T-helper 1 cell treated with Interleukin-12 subunit alpha and Interleukin-12 subunit beta and Interleukin-4 antibody, amounts not matched to agents 30 μg/mL and 1 μg/mL, for 36 hours (primary cell): Measurements from ENCODE around the gene PDSS2.
"Not testable (repeated sequence)": the region's sequence is repeated elsewhere in the genome, so short reads cannot be mapped to it uniquely, and the experiment has no call there.

Experiments used
- H3K27ac Mint-ChIP-seq: one replicate; pipeline ENCODE4 v1.8.0; 2021; ENCODE audit warnings: mild to moderate bottlenecking, mixed read lengths
- H3K27me3 Mint-ChIP-seq: one replicate; pipeline ENCODE4 v1.8.0; 2021; ENCODE audit warnings: low read depth, mixed read lengths
- H3K36me3 Mint-ChIP-seq: one replicate; pipeline ENCODE4 v1.8.0; 2021; ENCODE audit warnings: low read depth, mixed read lengths
- H3K4me1 Mint-ChIP-seq: one replicate; pipeline ENCODE4 v1.8.0; 2021; ENCODE audit warnings: low read depth, mixed read lengths
- H3K4me3 Mint-ChIP-seq: one replicate; pipeline ENCODE4 v1.8.0; 2021; ENCODE audit warnings: mild to moderate bottlenecking, moderate library complexity, mixed read lengths
- H3K9me3 Mint-ChIP-seq: one replicate; pipeline ENCODE4 v1.8.0; 2021; ENCODE audit warnings: mixed read lengths

PDSS2 gene

GRCh38 chr6:107488875-107489635 lies 29.7 kb upstream of the PDSS2 start:
- Mint-ChIP-seq H3K36me3 (no peaks in the 10 kb centered on the region), H3K27me3 (peaks cover 54% of the 10 kb centered on the region), H3K27ac (peak overlapping the region; percentile 41), H3K4me3 (peak overlapping the region; percentile 85), H3K4me1 (peaks cover 12% of the 10 kb centered on the region), H3K9me3 (no peaks in the 10 kb centered on the region)

GRCh38 chr6:107488174-107488874 lies 29.0 kb upstream of the PDSS2 start:
- Mint-ChIP-seq H3K36me3 (no peaks in the 10 kb centered on the region), H3K27me3 (peaks cover 59% of the 10 kb centered on the region), H3K4me1 (peaks cover 12% of the 10 kb centered on the region), H3K9me3 (no peaks in the 10 kb centered on the region), H3K4me3 (peak overlapping the region; percentile 85), H3K27ac (no peak overlapping the region)

- no peaks in the 10 kb centered on the region for H3K36me3 Mint-ChIP-seq
- no peak overlapping the region for H3K27ac Mint-ChIP-seq
- peaks cover 67% of the 10 kb centered on the region for H3K27me3 Mint-ChIP-seq
- no peaks in the 10 kb centered on the region for H3K9me3 Mint-ChIP-seq
- H3K4me3 Mint-ChIP-seq, result no peak overlapping the region
- peaks cover 5% of the 10 kb centered on the region for H3K4me1 Mint-ChIP-seq
These were observed 25.8 kb upstream of the PDSS2 start for GRCh38 chr6:107485157-107485556.

GRCh38 chr6:107479089-107479690 lies 19.8 kb upstream of the PDSS2 start:
- Mint-ChIP-seq H3K4me3 (no peak overlapping the region), H3K9me3 (no peaks in the 10 kb centered on the region), H3K4me1 (no peaks in the 10 kb centered on the region), H3K27ac (no peak overlapping the region), H3K27me3 (peaks cover 50% of the 10 kb centered on the region), H3K36me3 (no peaks in the 10 kb centered on the region)

GRCh38 chr6:107475826-107476225 lies 16.5 kb upstream of the PDSS2 start:
- H3K27ac Mint-ChIP-seq, H3K36me3 Mint-ChIP-seq, H3K4me3 Mint-ChIP-seq, H3K9me3 Mint-ChIP-seq, H3K4me1 Mint-ChIP-seq: not testable (repeated sequence)
- H3K27me3 Mint-ChIP-seq, result peaks cover 46% of the 10 kb centered on the region

- H3K27me3 Mint-ChIP-seq, result peaks cover 42% of the 10 kb centered on the region
- H3K27ac Mint-ChIP-seq, H3K36me3 Mint-ChIP-seq, H3K9me3 Mint-ChIP-seq, H3K4me3 Mint-ChIP-seq, H3K4me1 Mint-ChIP-seq: not testable (repeated sequence)
These were observed 16.0 kb upstream of the PDSS2 start for GRCh38 chr6:107475360-107475759.

- peaks cover 32% of the 10 kb centered on the region for H3K27me3 Mint-ChIP-seq
- no peak overlapping the region for H3K4me3 Mint-ChIP-seq
- H3K27ac Mint-ChIP-seq, result no peak overlapping the region
- H3K36me3 Mint-ChIP-seq, result no peaks in the 10 kb centered on the region
- H3K9me3 Mint-ChIP-seq, result no peaks in the 10 kb centered on the region
- no peaks in the 10 kb centered on the region for H3K4me1 Mint-ChIP-seq
These were observed 14.3 kb upstream of the PDSS2 start for GRCh38 chr6:107473660-107474059.

- peaks cover 44% of the 10 kb centered on the region for H3K27me3 Mint-ChIP-seq
- H3K4me3 Mint-ChIP-seq, result no peak overlapping the region
- no peaks in the 10 kb centered on the region for H3K36me3 Mint-ChIP-seq
- no peaks in the 10 kb centered on the region for H3K9me3 Mint-ChIP-seq
- H3K4me1 Mint-ChIP-seq, result no peaks in the 10 kb centered on the region
- H3K27ac Mint-ChIP-seq, result no peak overlapping the region
These were observed 11.0 kb upstream of the PDSS2 start for GRCh38 chr6:107470364-107470763.

GRCh38 chr6:107466062-107466461 lies 6.7 kb upstream of the PDSS2 start:
- Mint-ChIP-seq H3K9me3 (no peaks in the 10 kb centered on the region), H3K36me3 (no peaks in the 10 kb centered on the region), H3K4me1 (no peaks in the 10 kb centered on the region), H3K27me3 (peaks cover 21% of the 10 kb centered on the region), H3K4me3 (no peak overlapping the region), H3K27ac (no peak overlapping the region)

GRCh38 chr6:107460083-107460631 lies 793 bp upstream of the PDSS2 start:
- peak overlapping the region; percentile 74 for H3K27ac Mint-ChIP-seq
- H3K27me3 Mint-ChIP-seq, result no peaks in the 10 kb centered on the region
- peak overlapping the region; percentile 86 for H3K4me3 Mint-ChIP-seq
- peaks cover 18% of the 10 kb centered on the region for H3K4me1 Mint-ChIP-seq
- H3K36me3 Mint-ChIP-seq, result peaks cover 7% of the 10 kb centered on the region
- H3K9me3 Mint-ChIP-seq, result no peaks in the 10 kb centered on the region

- H3K36me3 Mint-ChIP-seq, result peaks cover 7% of the 10 kb centered on the region
- peak overlapping the region; percentile 74 for H3K27ac Mint-ChIP-seq
- no peaks in the 10 kb centered on the region for H3K27me3 Mint-ChIP-seq
- peaks cover 18% of the 10 kb centered on the region for H3K4me1 Mint-ChIP-seq
- H3K9me3 Mint-ChIP-seq, result no peaks in the 10 kb centered on the region
- H3K4me3 Mint-ChIP-seq, result peak overlapping the region; percentile 86
These were observed 587 bp downstream of the PDSS2 start for GRCh38 chr6:107458672-107459282.

- no peaks in the 10 kb centered on the region for H3K4me1 Mint-ChIP-seq
- H3K36me3 Mint-ChIP-seq, result peaks cover 29% of the 10 kb centered on the region
- no peak overlapping the region for H3K4me3 Mint-ChIP-seq
- H3K27ac Mint-ChIP-seq, result no peak overlapping the region
- no peaks in the 10 kb centered on the region for H3K27me3 Mint-ChIP-seq
- peaks cover 45% of the 10 kb centered on the region for H3K9me3 Mint-ChIP-seq
These were observed 10.6 kb downstream of the PDSS2 start for GRCh38 chr6:107448776-107449175.

- peaks cover 27% of the 10 kb centered on the region for H3K36me3 Mint-ChIP-seq
- no peaks in the 10 kb centered on the region for H3K4me1 Mint-ChIP-seq
These were observed 11.6 kb downstream of the PDSS2 start for GRCh38 chr6:107447663-107448216.

GRCh38 chr6:107444277-107444676 lies 15.1 kb downstream of the PDSS2 start:
- peaks cover 35% of the 10 kb centered on the region for H3K9me3 Mint-ChIP-seq
- no peaks in the 10 kb centered on the region for H3K27me3 Mint-ChIP-seq
- H3K36me3 Mint-ChIP-seq, result peaks cover 22% of the 10 kb centered on the region
- H3K4me3 Mint-ChIP-seq, result no peak overlapping the region
- H3K4me1 Mint-ChIP-seq, result no peaks in the 10 kb centered on the region
- H3K27ac Mint-ChIP-seq, result no peak overlapping the region

More at GRCh38 chr6:107447663-107448216, 11.6 kb downstream of the PDSS2 start:
- H3K27me3 Mint-ChIP-seq, result no peaks in the 10 kb centered on the region
- peaks cover 45% of the 10 kb centered on the region for H3K9me3 Mint-ChIP-seq
- H3K27ac Mint-ChIP-seq, result no peak overlapping the region
- H3K4me3 Mint-ChIP-seq, result no peak overlapping the region
